VCaP (cell line): ENCODE data around the gene NXPE4.
"Not testable (repeated sequence)": the region's sequence is repeated elsewhere in the genome, so short reads cannot be mapped to it uniquely, and the experiment has no call there.

Experiments
- H3K27ac ChIP-seq: fragments of 450-650 bp; 2 replicates; pipeline ENCODE4 v1.5.1; 2017
- TF ChIP-seq, protein P1 (sequence below): fragments of 450-650 bp; conservative IDR thresholded peaks from 2 replicates; pipeline ENCODE4 v1.5.1; 2017; ENCODE audit warnings: mild to moderate bottlenecking, moderate library complexity

The NXPE4 gene

DNA sequence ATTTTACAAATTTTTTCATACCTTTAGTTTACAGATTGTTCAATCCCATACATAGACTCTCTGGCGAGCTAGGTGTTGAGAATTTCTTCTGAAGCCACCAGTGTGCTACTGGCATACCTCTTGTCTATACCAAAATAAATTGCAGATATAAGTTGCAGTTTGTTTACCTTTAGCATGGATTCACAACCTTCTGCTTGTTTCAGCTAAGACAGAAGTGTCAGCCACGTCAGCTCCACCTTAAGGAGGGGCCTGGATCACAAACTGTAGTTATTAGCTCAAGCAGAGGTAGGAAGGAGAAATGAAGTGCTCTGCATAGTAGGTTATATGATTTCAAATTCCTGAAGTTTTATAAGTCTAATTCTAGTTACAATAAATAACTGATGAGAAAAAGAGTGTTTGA, at the start of gene NXPE4:
Gene NXPE4 (minus strand): TSS at position 216 of the 400 bp plus-strand sequence. CDS start 1,027 bp downstream, outside the sequence.
- H3K27ac ChIP-seq: no peak within 1 kb of the TSS
- TF ChIP-seq, protein P1, sequence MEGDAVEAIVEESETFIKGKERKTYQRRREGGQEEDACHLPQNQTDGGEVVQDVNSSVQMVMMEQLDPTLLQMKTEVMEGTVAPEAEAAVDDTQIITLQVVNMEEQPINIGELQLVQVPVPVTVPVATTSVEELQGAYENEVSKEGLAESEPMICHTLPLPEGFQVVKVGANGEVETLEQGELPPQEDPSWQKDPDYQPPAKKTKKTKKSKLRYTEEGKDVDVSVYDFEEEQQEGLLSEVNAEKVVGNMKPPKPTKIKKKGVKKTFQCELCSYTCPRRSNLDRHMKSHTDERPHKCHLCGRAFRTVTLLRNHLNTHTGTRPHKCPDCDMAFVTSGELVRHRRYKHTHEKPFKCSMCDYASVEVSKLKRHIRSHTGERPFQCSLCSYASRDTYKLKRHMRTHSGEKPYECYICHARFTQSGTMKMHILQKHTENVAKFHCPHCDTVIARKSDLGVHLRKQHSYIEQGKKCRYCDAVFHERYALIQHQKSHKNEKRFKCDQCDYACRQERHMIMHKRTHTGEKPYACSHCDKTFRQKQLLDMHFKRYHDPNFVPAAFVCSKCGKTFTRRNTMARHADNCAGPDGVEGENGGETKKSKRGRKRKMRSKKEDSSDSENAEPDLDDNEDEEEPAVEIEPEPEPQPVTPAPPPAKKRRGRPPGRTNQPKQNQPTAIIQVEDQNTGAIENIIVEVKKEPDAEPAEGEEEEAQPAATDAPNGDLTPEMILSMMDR: no peak

DNA sequence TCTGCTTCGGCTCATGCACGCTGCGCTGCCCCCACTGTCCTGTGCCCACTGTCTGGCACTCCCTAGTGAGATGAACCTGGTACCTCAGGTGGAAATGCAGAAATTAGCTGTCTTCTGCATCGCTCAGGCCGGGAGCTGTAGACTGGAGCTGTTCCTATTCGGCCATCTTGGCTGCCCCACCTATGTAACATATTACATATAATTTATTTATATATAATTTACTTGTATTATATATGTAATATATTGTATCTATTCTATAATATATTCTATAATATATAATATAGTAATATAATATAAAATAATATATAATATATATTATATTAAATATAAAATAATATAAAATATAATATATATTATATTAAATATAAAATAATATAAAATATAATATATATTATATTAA, 43.9 kb upstream of the NXPE4 start:
- H3K27ac ChIP-seq: not testable (repeated sequence)

- not testable (repeated sequence) for H3K27ac ChIP-seq
Measured at GRCh38 chr11:114631445-114631965, 35.9 kb upstream of the NXPE4 start.

GRCh38 chr11:114625294-114625693, 29.7 kb upstream of the NXPE4 start:
- TF ChIP-seq, protein P1: no peak
- no peak overlapping the region for H3K27ac ChIP-seq

DNA sequence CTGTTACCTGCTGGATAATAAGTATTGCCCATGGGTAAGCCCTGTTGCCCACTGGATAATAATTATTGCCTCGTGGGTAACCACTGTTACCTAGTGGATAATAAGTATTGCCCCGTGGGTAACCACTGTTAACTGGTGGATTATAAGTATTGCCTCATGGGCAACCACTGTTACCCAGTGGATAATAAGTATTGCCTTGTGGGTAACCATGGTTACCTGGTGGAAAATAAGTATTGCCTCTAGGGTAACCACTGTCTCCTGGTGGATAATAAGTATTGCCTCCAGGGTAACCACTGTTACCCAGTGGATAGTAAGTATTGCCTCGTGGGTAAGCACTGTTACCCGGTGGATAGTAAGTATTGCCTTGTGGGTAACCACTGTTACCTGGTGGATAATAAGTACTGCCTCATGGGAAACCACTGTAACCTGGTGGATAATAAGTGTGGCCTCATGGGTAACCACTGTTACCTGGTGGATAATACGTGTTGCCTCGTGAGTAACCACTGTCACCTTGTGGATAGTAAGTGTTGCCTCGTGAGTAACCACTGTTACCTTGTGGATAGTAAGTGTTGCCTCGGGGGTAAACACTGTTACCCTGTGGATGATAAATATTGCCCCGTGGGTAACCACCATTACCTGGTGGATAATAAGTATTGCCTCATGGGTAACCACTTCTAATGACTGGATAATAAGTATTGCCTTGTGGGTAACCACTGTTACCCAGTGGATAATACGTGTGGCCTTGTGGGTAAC, 29.0 kb upstream of the NXPE4 start:
- no peak overlapping the region for H3K27ac ChIP-seq
- TF ChIP-seq, protein P1: no peak

- TF ChIP-seq, protein P1: no peak
- H3K27ac ChIP-seq: no peak overlapping the region
Measured at GRCh38 chr11:114623720-114624119, 28.1 kb upstream of the NXPE4 start.

DNA sequence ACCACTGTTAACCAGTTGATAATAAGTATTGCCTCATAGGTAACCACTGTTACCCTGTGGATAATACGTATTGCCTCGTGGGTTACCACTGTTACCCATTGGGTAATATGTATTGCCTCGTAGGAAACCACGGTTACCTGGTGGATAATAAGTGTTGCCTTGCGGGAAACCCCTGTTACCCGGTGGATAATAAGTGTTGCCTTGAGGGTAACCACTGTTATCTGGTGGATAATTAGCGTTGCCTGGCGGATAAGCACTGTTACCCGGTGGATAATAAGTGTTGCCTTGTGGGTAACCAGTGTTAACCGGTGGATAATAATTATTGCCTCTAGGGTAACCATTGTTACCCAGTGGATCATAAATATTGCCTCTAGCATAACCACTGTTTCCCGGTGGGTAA, 27.3 kb upstream of the NXPE4 start:
- H3K27ac ChIP-seq: no peak overlapping the region
- TF ChIP-seq, protein P1: no peak

- H3K27ac ChIP-seq: no peak overlapping the region
Measured at GRCh38 chr11:114621950-114622809, 26.6 kb upstream of the NXPE4 start.

More at GRCh38 chr11:114621950-114622809, 26.6 kb upstream of the NXPE4 start:
- TF ChIP-seq, protein P1: no peak
